ENCODE results near the gene LTB4R2. TPM values are rescaled to one million over a fixed set of nuclear protein-coding genes. Genes with fewer than 3 reads are reported as not detected.

Gene LTB4R2
- total RNA-seq, 2 donors from 2014 or later = 0.98 to 1.4 TPM

DNA sequence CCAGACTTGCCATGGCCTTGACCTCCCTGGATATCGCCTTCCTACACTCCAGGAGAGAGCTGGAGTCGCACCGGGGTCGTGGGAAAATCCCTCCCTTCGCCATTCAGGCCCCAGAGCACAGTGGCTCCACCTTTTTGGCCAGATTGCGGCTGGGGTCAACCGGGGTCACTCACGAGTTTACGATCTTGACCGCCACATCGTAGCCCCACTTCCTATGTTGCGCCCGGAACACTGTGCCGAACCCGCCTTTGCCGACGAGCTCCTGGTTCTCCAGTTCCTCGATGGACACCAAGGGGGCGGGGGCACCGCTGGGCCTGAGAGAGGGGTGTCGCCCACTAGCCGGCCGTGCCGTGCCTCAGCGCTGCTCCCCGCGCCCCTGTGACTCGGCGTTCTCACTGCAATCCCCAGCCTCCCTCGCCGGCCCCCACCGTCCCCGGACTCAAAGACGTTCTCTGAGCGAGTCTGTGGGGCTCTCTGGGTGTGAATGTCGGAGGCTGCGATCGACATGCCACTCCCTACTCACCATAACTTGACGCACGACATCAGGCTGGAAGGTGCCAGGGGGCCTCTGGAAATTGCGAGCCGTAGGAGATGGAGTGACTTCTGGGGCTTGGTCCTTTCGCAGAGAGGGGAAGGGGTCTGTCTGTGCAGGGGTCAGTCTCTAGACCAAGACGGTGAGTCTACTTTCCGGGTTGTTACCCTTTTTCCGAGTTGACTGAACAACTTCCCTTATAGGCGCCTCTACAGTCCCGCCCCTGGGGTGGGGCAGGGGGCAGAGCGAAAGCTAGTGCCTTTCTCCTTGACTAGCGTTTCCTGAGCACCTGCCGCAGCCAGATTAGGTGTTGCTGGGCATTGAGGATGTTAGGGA, 29.6 kb downstream of the LTB4R2 start, which contains the start of gene RIPK3:
Gene RIPK3, minus strand, starts transcription at position 708 of the 868 bp plus-strand sequence. Its CDS starts 165 bp downstream, at position 543.
- H3K27ac ChIP-seq = peak within 1 kb of the TSS; percentile 9 to 46
- H3K9me3 ChIP-seq = no peaks in the 10 kb centered on the region
- peaks cover 0 to 34% of the 10 kb centered on the region in 2 donors for H3K4me1 ChIP-seq
- H3K4me3 ChIP-seq = peak within 1 kb of the TSS; percentile 21 to 49
- H3K36me3 ChIP-seq = no peaks in the 10 kb centered on the region
- peaks cover 0 to 2% of the 10 kb centered on the region in 2 donors for H3K27me3 ChIP-seq
- TF ChIP-seq, protein P1, sequence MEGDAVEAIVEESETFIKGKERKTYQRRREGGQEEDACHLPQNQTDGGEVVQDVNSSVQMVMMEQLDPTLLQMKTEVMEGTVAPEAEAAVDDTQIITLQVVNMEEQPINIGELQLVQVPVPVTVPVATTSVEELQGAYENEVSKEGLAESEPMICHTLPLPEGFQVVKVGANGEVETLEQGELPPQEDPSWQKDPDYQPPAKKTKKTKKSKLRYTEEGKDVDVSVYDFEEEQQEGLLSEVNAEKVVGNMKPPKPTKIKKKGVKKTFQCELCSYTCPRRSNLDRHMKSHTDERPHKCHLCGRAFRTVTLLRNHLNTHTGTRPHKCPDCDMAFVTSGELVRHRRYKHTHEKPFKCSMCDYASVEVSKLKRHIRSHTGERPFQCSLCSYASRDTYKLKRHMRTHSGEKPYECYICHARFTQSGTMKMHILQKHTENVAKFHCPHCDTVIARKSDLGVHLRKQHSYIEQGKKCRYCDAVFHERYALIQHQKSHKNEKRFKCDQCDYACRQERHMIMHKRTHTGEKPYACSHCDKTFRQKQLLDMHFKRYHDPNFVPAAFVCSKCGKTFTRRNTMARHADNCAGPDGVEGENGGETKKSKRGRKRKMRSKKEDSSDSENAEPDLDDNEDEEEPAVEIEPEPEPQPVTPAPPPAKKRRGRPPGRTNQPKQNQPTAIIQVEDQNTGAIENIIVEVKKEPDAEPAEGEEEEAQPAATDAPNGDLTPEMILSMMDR (IDR thresholded peaks at IDR 0.05) = no peak
- DNase-seq (ENCODE audit: low spot score) = no peak

DNA sequence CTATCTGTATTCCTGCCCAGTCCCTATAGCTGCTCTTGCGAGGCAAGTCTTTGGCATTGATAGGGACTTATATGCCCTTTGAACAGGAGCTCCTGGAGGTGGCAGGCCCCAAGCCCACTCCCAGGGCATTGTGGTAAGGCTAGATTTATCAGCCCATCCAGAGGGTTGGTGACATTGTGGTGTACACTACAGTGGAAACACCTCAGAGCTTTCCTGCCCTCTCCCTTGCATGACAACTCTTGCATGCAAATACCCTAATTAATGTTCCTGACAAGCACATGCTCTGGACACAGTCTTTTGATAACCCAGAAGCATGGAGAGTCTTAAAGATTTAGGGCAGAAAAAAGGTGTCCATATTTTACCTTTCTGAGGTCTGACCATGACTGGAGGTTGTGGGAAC, 30.7 kb downstream of the LTB4R2 start:
- no peak overlapping the region for H3K27ac ChIP-seq
- H3K36me3 ChIP-seq = no peaks in the 10 kb centered on the region
- TF ChIP-seq, protein P1 (IDR thresholded peaks at IDR 0.05) = no peak
- no peaks in the 10 kb centered on the region for H3K9me3 ChIP-seq
- no peak for DNase-seq (ENCODE audit: low spot score)
- H3K4me1 ChIP-seq = peaks cover 0 to 25% of the 10 kb centered on the region in 2 donors
- H3K27me3 ChIP-seq = no peaks in the 10 kb centered on the region
- no peak overlapping the region for H3K4me3 ChIP-seq

DNA sequence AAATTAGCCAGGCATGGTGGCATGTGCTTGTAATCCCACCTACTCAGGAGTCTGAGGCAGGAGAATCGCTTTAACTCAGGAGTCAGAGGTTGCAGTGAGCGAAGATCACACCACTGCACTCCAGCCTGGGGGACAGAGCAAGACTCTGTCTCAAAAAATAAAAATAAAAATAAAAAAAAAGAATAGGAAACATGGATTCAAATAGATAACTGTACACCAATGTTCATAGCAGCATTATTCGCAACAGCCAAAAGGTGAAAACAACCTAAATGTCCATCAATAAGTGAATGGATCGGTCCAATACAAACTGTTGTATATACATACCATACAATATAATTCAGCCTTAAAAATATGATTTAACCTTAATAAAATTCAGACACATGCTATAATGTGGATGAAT, 32.9 kb downstream of the LTB4R2 start:
- no peak for DNase-seq (ENCODE audit: low spot score)
- no peaks in the 10 kb centered on the region for H3K36me3 ChIP-seq
- H3K27me3 ChIP-seq = no peaks in the 10 kb centered on the region
- H3K9me3 ChIP-seq = no peaks in the 10 kb centered on the region
- TF ChIP-seq, protein P1 (IDR thresholded peaks at IDR 0.05) = no peak
- H3K4me3 ChIP-seq = no peak overlapping the region
- peaks cover 0 to 21% of the 10 kb centered on the region in 2 donors for H3K4me1 ChIP-seq
- H3K27ac ChIP-seq = no peak overlapping the region

DNA sequence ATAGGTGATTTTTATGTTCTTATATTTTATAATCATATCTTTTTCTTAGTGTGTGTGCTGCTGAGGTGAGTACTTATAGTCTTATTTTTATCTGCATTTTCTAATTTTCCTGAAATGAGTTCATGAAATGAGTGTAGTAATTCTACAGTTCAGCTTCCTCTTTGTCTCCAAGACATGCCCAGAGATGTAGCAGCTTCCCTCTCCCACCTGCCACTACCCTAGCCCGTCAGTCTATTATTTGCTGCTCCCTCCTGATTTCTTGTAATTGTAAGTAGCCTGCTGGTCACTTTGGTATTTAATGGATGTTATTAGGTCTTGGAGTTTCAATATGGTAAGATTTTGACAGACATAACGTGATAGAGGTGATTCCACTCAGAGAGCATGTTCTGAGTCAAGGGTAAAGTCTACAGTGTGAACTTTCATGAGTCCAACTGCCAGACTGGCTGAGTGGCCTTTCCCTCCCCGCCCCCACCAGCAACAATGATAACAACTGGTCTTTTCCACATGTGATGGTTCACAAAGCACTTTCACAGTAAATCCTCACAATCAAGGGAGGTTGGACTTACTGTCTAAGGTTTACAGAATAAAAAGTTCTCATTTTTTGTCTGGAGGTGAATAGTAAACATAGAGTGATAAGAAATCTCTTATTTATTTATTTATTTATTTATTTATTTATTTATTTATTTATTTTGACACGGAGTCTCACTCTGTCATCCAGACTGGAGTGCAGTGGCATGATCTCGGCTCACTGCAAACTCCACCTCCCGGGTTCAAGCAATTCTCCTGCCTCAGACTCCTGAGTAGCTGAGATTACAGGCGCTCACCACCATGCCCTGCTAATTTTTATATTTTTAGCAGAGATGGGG, 34.1 kb downstream of the LTB4R2 start:
- no peak overlapping the region for H3K4me3 ChIP-seq
- no peaks in the 10 kb centered on the region for H3K27me3 ChIP-seq
- no peak overlapping the region for H3K27ac ChIP-seq
- TF ChIP-seq, protein P1 (IDR thresholded peaks at IDR 0.05) = no peak
- H3K36me3 ChIP-seq = no peaks in the 10 kb centered on the region
- DNase-seq (ENCODE audit: low spot score) = no peak
- no peaks in the 10 kb centered on the region for H3K9me3 ChIP-seq
- H3K4me1 ChIP-seq = peaks cover 0 to 12% of the 10 kb centered on the region in 2 donors

DNA sequence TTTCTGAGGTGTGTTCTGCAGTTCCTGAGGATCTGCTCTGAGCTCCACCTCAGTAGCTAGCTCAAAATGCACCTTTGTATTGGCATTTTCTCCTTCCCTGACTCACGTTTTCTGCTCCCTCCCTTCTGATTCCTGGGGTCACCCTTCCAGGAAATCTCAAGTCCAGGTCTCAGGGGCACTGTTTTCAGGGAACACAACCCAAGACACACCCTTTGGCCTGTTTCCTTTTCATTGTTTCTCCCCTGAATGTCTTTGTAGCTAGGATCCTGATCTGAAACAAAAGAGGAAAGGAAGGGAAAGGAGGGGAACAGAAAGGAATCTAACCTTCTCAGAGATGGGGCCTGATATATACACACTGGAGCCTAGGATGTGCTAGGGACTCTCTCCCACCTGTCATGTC, 37.2 kb downstream of the LTB4R2 start:
- H3K4me3 ChIP-seq = no peak overlapping the region
- H3K27ac ChIP-seq = peak overlapping the region in 1 of 2 donors; percentile 0

More for the DNA sequence above, 37.2 kb downstream of the LTB4R2 start:
- TF ChIP-seq, protein P1 (IDR thresholded peaks at IDR 0.05) = no peak
- H3K9me3 ChIP-seq = no peaks in the 10 kb centered on the region
- H3K4me1 ChIP-seq = no peaks in the 10 kb centered on the region
- no peaks in the 10 kb centered on the region for H3K36me3 ChIP-seq
- H3K27me3 ChIP-seq = no peaks in the 10 kb centered on the region
- no peak for DNase-seq (ENCODE audit: low spot score)

Measured in right atrium auricular region (tissue), 2 donors.